ENCODE data around the gene KIAA0513. TPM values are rescaled to one million over a fixed set of nuclear protein-coding genes. Genes with fewer than 3 reads are reported as not detected.

Gene KIAA0513
- total and polyA plus RNA-seq, 2 donors (not counting 3 experiments of a cell fraction or from before 2014, with no cell fraction given): 1.8 to 4.3 TPM

- CTCF ChIA-PET: interaction anchor here (1.0 to 2.4 kb wide), 3 partner anchors 12 to 19 kb away, joined by 3 to 9 read pairs (median 9); no protein-coding TSS in a partner anchor
- Histone ChIP-seq H3K27me3 (ENCODE audit: control insufficient read depth in 2 of 2, insufficient read depth in 2 of 2, low read length in 2 of 2) (no peaks in the 10 kb centered on the region), H3K9me3 (replicated peaks; ENCODE audit: control insufficient read depth, insufficient read depth, low read length) (no peaks in the 10 kb centered on the region), H3K4me3 (replicated peaks in 1 of 3; ENCODE audit: insufficient read depth in 1 of 3, low read depth in 1 of 3, low read length in 3 of 3) (no peak overlapping the region), H3K36me3 (ENCODE audit: control insufficient read depth in 2 of 2, extremely low read depth in 1 of 2, insufficient read depth in 2 of 2, low read length in 2 of 2) (no peaks in the 10 kb centered on the region), H3K9me1 (replicated peaks; ENCODE audit: control insufficient read depth, extremely low read depth, insufficient read depth, low read length) (no peaks in the 10 kb centered on the region), H3K79me2 (ENCODE audit: control insufficient read depth, insufficient read depth, low read length) (no peaks in the 10 kb centered on the region), H3K4me2 (ENCODE audit: insufficient read depth, low read length) (no peak overlapping the region), H3K9ac (replicated peaks; ENCODE audit: extremely low read depth, insufficient read depth, low read length) (no peak overlapping the region), H3K27ac (ENCODE audit: insufficient read depth, low read depth, low read length) (no peak overlapping the region), H4K20me1 (replicated peaks; ENCODE audit: control insufficient read depth, extremely low read depth, insufficient read depth, low read length) (no peaks in the 10 kb centered on the region), H3K4me1 (ENCODE audit: control insufficient read depth, extremely low read depth, insufficient read depth, low read length) (no peaks in the 10 kb centered on the region), H2AFZ (ENCODE audit: low read depth, low read length) (no peak overlapping the region)
- BruUV-seq (replicated peaks): no TSS peak
- dilution Hi-C loops (cut with MboI; ENCODE audit: extremely low pct_ligation_motif_present, low sequenced_read_pairs) (no loop called here), intact Hi-C loops (cut with micrococcal nuclease) (no loop called here)
- FAIRE-seq (no peak), DNase-seq (ENCODE audit: low read depth, low spot score) (no peak)
- POLR2A ChIA-PET: no interaction called here
- TF ChIP-seq FOS (IDR thresholded peaks at IDR 0.05; ENCODE audit: borderline replicate concordance, insufficient read depth, low read length): no peak
- TF ChIP-seq MYC (IDR thresholded peaks at IDR 0.05; ENCODE audit: low read depth, low read length): no peak
- TF ChIP-seq EZH2 (IDR thresholded peaks at IDR 0.05; ENCODE audit: borderline replicate concordance, low read depth, low read length, severe bottlenecking): no peak
- TF ChIP-seq CTCF (IDR thresholded peaks at IDR 0.05; ENCODE audit: extremely low read depth in 1 of 2, insufficient read depth in 1 of 2, low read depth in 1 of 2, low read length in 2 of 2): no peak
Observed at GRCh38 chr16:85074225-85074914, 46.8 kb downstream of the KIAA0513 start.

Measured in endothelial cell of umbilical vein (primary cell).